ENCODE measurements around the gene BEX5. TPM values are rescaled to one million over a fixed set of nuclear protein-coding genes. Genes with fewer than 3 reads are reported as not detected.
"Not testable (repeated sequence)": the region's sequence is repeated elsewhere in the genome, so short reads cannot be mapped to it uniquely, and the experiment has no call there.

The BEX5 gene
- polyA plus RNA-seq, 1 donor (not counting 4 experiments of a cell fraction or from before 2014, with no cell fraction given), result 1.5 TPM

GRCh38 chrX:102125014-102125413, 30.8 kb downstream of the BEX5 start:
- H3K27ac ChIP-seq (ENCODE audit: control insufficient read depth, insufficient read depth, low read length); H3K79me2 ChIP-seq (ENCODE audit: control insufficient read depth, insufficient read depth, low read length); H3K9me3 ChIP-seq (ENCODE audit: control insufficient read depth, low read depth, low read length); H3K4me2 ChIP-seq (ENCODE audit: control insufficient read depth, extremely low read depth, insufficient read depth, low read depth, low read length); H3K4me3 ChIP-seq (ENCODE audit: control insufficient read depth in 2 of 3, extremely low read depth in 1 of 3, insufficient read depth in 2 of 3, low read depth in 1 of 3, low read length in 3 of 3); FAIRE-seq; H3K36me3 ChIP-seq (ENCODE audit: control insufficient read depth in 2 of 2, extremely low read depth in 1 of 2, insufficient read depth in 2 of 2, low read length in 2 of 2); H4K20me1 ChIP-seq (ENCODE audit: control insufficient read depth, extremely low read depth, insufficient read depth, low read length); H3K9ac ChIP-seq (ENCODE audit: control insufficient read depth, extremely low read depth, insufficient read depth, low read length); dilution Hi-C loops (cut with MboI; ENCODE audit: extremely low pct_ligation_motif_present, low sequenced_read_pairs); H3K4me1 ChIP-seq (ENCODE audit: control insufficient read depth, extremely low read depth, insufficient read depth, low read length); H2AFZ ChIP-seq (ENCODE audit: control insufficient read depth, low read length); DNase-seq (ENCODE audit: low read depth, low spot score); H3K9me1 ChIP-seq (ENCODE audit: control insufficient read depth, extremely low read depth, insufficient read depth, low read length): not testable (repeated sequence)
- peaks cover 11% of the 10 kb centered on the region for H3K27me3 ChIP-seq (ENCODE audit: control insufficient read depth, extremely low read depth, insufficient read depth, low read length)

GRCh38 chrX:102115748-102116147, 40.0 kb downstream of the BEX5 start:
- Histone ChIP-seq H4K20me1 (ENCODE audit: control insufficient read depth, extremely low read depth, insufficient read depth, low read length) (no peaks in the 10 kb centered on the region), H3K9ac (ENCODE audit: control insufficient read depth, extremely low read depth, insufficient read depth, low read length) (no peak overlapping the region), H3K4me1 (ENCODE audit: control insufficient read depth, extremely low read depth, insufficient read depth, low read length) (no peaks in the 10 kb centered on the region), H3K4me3 (ENCODE audit: control insufficient read depth in 2 of 3, extremely low read depth in 1 of 3, insufficient read depth in 2 of 3, low read depth in 1 of 3, low read length in 3 of 3) (no peak overlapping the region), H3K27me3 (ENCODE audit: control insufficient read depth, extremely low read depth, insufficient read depth, low read length) (no peaks in the 10 kb centered on the region), H3K9me3 (ENCODE audit: control insufficient read depth, low read depth, low read length) (no peaks in the 10 kb centered on the region), H3K27ac (ENCODE audit: control insufficient read depth, insufficient read depth, low read length) (no peak overlapping the region), H3K9me1 (ENCODE audit: control insufficient read depth, extremely low read depth, insufficient read depth, low read length) (no peaks in the 10 kb centered on the region), H3K79me2 (ENCODE audit: control insufficient read depth, insufficient read depth, low read length) (no peaks in the 10 kb centered on the region), H3K36me3 (ENCODE audit: control insufficient read depth in 2 of 2, extremely low read depth in 1 of 2, insufficient read depth in 2 of 2, low read length in 2 of 2) (no peaks in the 10 kb centered on the region), H3K4me2 (ENCODE audit: control insufficient read depth, extremely low read depth, insufficient read depth, low read depth, low read length) (no peak overlapping the region), H2AFZ (ENCODE audit: control insufficient read depth, low read length) (no peak overlapping the region)
- dilution Hi-C loops (cut with MboI; ENCODE audit: extremely low pct_ligation_motif_present, low sequenced_read_pairs), result no loop called here
- no peak for TF ChIP-seq CTCF (optimal IDR thresholded peaks at IDR 0.05 in 1 of 3, IDR thresholded peaks at IDR 0.05 in 1 of 3, conservative IDR thresholded peaks at IDR 0.05 in 1 of 3; ENCODE audit: extremely low read depth in 1 of 3, insufficient read depth in 2 of 3, low read length in 3 of 3)
- FAIRE-seq (no peak), DNase-seq (ENCODE audit: low read depth, low spot score) (no peak)

DNA sequence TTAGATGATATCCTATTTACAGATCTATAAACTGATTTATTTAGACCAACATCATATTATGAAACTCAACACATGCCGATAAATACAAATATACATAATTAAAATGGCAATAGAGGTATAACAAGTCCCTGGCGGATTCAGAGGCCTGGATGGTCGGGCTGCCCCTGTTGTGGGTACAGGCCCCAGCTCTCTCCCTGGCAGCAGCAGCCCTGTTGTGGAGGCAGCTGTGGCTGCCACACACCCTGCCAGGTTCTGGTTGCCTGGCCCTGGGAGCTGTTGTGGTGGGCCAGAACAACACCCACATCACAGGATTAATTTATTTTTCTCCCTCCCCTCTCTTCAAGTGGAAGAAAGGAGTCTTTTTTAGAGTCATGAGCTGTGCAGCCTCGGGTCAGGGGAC, 42.4 kb downstream of the BEX5 start:
- Histone ChIP-seq H3K36me3 (ENCODE audit: control insufficient read depth in 2 of 2, extremely low read depth in 1 of 2, insufficient read depth in 2 of 2, low read length in 2 of 2) (no peaks in the 10 kb centered on the region), H2AFZ (ENCODE audit: control insufficient read depth, low read length) (no peak overlapping the region), H3K4me3 (ENCODE audit: control insufficient read depth in 2 of 3, extremely low read depth in 1 of 3, insufficient read depth in 2 of 3, low read depth in 1 of 3, low read length in 3 of 3) (no peak overlapping the region), H3K27ac (ENCODE audit: control insufficient read depth, insufficient read depth, low read length) (no peak overlapping the region), H3K4me2 (ENCODE audit: control insufficient read depth, extremely low read depth, insufficient read depth, low read depth, low read length) (no peak overlapping the region), H3K9me3 (ENCODE audit: control insufficient read depth, low read depth, low read length) (no peaks in the 10 kb centered on the region), H4K20me1 (ENCODE audit: control insufficient read depth, extremely low read depth, insufficient read depth, low read length) (no peaks in the 10 kb centered on the region), H3K9ac (ENCODE audit: control insufficient read depth, extremely low read depth, insufficient read depth, low read length) (no peak overlapping the region), H3K9me1 (ENCODE audit: control insufficient read depth, extremely low read depth, insufficient read depth, low read length) (no peaks in the 10 kb centered on the region), H3K27me3 (ENCODE audit: control insufficient read depth, extremely low read depth, insufficient read depth, low read length) (no peaks in the 10 kb centered on the region), H3K79me2 (ENCODE audit: control insufficient read depth, insufficient read depth, low read length) (no peaks in the 10 kb centered on the region), H3K4me1 (ENCODE audit: control insufficient read depth, extremely low read depth, insufficient read depth, low read length) (no peaks in the 10 kb centered on the region)
- dilution Hi-C loops (cut with MboI; ENCODE audit: extremely low pct_ligation_motif_present, low sequenced_read_pairs), result no loop called here
- TF ChIP-seq EZH2 (IDR thresholded peaks at IDR 0.05; ENCODE audit: low read length), result no peak
- TF ChIP-seq CTCF (optimal IDR thresholded peaks at IDR 0.05 in 1 of 3, IDR thresholded peaks at IDR 0.05 in 1 of 3, conservative IDR thresholded peaks at IDR 0.05 in 1 of 3; ENCODE audit: extremely low read depth in 1 of 3, insufficient read depth in 2 of 3, low read length in 3 of 3), result no peak
- FAIRE-seq, result no peak
- DNase-seq (ENCODE audit: low read depth, low spot score), result no peak
